Glutamatergic neuron (in vitro differentiated cells): ENCODE measurements around the gene ARID4B. TPM values are rescaled to one million over a fixed set of nuclear protein-coding genes. Genes with fewer than 3 reads are reported as not detected.

ENCODE experiments used
- DNase-seq: peaks from one replicate; pipeline ENCODE4 v3.0.0; 2022
- H3K27ac Mint-ChIP-seq: one replicate; pipeline ENCODE4 v1.8.0; 2020; ENCODE audit warnings: mild to moderate bottlenecking, mixed read lengths, inconsistent platforms; ENCODE audit not compliant: unreplicated experiment
- H3K27me3 Mint-ChIP-seq: one replicate; pipeline ENCODE4 v1.8.0; 2020; ENCODE audit warnings: mild to moderate bottlenecking, moderate library complexity, mixed read lengths, inconsistent platforms; ENCODE audit not compliant: unreplicated experiment
- H3K36me3 Mint-ChIP-seq: one replicate; pipeline ENCODE4 v1.8.0; 2020; ENCODE audit warnings: mild to moderate bottlenecking, mixed read lengths, inconsistent platforms; ENCODE audit not compliant: unreplicated experiment
- H3K4me1 Mint-ChIP-seq: one replicate; pipeline ENCODE4 v1.8.0; 2020; ENCODE audit warnings: mild to moderate bottlenecking, low read depth, mixed read lengths, inconsistent platforms; ENCODE audit not compliant: unreplicated experiment
- H3K4me3 Mint-ChIP-seq: one replicate; pipeline ENCODE4 v1.8.0; 2020; ENCODE audit warnings: mild to moderate bottlenecking, mixed read lengths, inconsistent platforms; ENCODE audit not compliant: unreplicated experiment
- H3K9me3 Mint-ChIP-seq: one replicate; pipeline ENCODE4 v1.8.0; 2020; ENCODE audit warnings: mild to moderate bottlenecking, moderate library complexity, mixed read lengths, inconsistent platforms; ENCODE audit not compliant: unreplicated experiment
- total RNA-seq: library from RNA; stranded (reverse); fragmentation: NEBNext Ultra II Directional; extraction: Animal tissue kit (Norgen Biotek cat#: 25700); gene quantifications from one replicate; pipeline ENCODE4 v1.2.1, GENCODE V29; 2021; ENCODE audit not compliant: unreplicated experiment
- TF ChIP-seq, protein P1 (sequence below): fragments of 200-600 bp; sonication (generic); IDR thresholded peaks from one replicate; pipeline ENCODE4 v1.5.0; 2021; ENCODE audit not compliant: partially characterized antibody, unreplicated experiment

The ARID4B gene
- total RNA-seq, 1 donor from 2014 or later: 65.9 TPM

GRCh38 chr1:235199441-235199840 lies 128.5 kb downstream of the ARID4B start:
- DNase-seq: no peak
- Mint-ChIP-seq H3K9me3 (no peaks in the 10 kb centered on the region), H3K4me1 (peaks cover 3% of the 10 kb centered on the region), H3K36me3 (no peaks in the 10 kb centered on the region), H3K27me3 (peaks cover 6% of the 10 kb centered on the region), H3K27ac (peak overlapping the region; percentile 57), H3K4me3 (no peak overlapping the region)
- TF ChIP-seq, protein P1, sequence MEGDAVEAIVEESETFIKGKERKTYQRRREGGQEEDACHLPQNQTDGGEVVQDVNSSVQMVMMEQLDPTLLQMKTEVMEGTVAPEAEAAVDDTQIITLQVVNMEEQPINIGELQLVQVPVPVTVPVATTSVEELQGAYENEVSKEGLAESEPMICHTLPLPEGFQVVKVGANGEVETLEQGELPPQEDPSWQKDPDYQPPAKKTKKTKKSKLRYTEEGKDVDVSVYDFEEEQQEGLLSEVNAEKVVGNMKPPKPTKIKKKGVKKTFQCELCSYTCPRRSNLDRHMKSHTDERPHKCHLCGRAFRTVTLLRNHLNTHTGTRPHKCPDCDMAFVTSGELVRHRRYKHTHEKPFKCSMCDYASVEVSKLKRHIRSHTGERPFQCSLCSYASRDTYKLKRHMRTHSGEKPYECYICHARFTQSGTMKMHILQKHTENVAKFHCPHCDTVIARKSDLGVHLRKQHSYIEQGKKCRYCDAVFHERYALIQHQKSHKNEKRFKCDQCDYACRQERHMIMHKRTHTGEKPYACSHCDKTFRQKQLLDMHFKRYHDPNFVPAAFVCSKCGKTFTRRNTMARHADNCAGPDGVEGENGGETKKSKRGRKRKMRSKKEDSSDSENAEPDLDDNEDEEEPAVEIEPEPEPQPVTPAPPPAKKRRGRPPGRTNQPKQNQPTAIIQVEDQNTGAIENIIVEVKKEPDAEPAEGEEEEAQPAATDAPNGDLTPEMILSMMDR: no peak

DNA sequence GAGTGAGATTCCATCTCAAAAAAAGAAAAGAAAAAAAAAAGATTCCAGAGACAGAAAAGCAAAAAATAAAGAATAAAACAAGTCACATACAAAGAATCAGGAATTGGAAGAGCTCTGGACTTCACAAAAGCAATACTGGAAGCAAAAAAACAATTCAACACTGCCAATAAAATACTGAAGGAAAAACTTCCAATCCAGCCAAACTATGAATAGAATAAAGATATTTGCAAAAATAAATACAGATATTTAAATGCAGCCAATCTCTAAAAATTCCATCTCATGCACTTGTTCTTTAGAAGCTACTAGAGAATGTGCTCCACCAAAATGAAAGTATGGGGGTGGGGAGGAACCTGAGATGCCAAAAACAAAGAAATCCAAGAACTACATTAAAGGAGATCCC lies 137.5 kb downstream of the ARID4B start:
- peaks cover 8% of the 10 kb centered on the region for H3K4me1 Mint-ChIP-seq
- TF ChIP-seq, protein P1: no peak
- H3K4me3 Mint-ChIP-seq: no peak overlapping the region
- no peak for DNase-seq
- no peak overlapping the region for H3K27ac Mint-ChIP-seq
- no peaks in the 10 kb centered on the region for H3K36me3 Mint-ChIP-seq
- no peaks in the 10 kb centered on the region for H3K27me3 Mint-ChIP-seq
- H3K9me3 Mint-ChIP-seq: peaks cover 3% of the 10 kb centered on the region

- Mint-ChIP-seq H3K9me3 (peaks cover 6% of the 10 kb centered on the region), H3K4me1 (peaks cover 12% of the 10 kb centered on the region), H3K36me3 (no peaks in the 10 kb centered on the region), H3K27ac (no peak overlapping the region), H3K4me3 (no peak overlapping the region), H3K27me3 (no peaks in the 10 kb centered on the region)
- DNase-seq: no peak
- TF ChIP-seq, protein P1: no peak
These were observed 140.7 kb downstream of the ARID4B start for GRCh38 chr1:235187316-235187715.

DNA sequence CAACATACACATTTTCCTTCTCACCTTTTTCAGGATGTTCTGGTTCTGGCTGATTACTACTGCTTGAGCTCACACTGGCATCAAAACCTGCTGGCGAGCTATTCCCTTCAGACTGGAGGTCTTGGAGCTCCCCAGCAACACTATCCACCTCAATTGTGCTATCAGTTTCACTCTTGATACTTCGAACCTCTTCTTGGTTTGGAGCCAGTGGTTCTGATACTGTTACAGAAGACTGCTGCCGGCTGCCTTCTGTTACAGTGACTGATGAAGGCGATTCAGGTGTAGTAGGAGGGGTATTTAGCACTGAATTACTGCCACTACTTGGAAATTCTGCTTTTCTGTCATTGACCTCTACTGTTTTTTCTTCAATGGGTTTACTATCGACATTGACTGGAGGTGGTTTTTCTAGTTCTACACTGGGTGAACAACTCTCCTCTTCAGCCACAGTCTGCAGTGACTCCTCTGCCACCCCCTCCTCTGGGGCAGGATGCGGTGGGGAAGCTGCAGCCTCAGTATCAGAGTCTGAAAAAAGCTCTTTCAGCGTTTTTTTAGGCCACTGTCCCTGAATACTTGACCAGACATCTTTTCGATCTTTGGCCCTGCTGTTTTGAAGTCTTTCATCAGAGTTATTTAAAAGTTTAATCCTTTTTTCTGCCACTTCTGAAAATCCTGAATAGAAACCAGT lies 146.3 kb downstream of the ARID4B start:
- no peak overlapping the region for H3K27ac Mint-ChIP-seq
- peaks cover 8% of the 10 kb centered on the region for H3K4me1 Mint-ChIP-seq
- no peaks in the 10 kb centered on the region for H3K27me3 Mint-ChIP-seq
- TF ChIP-seq, protein P1: no peak
- H3K36me3 Mint-ChIP-seq: no peaks in the 10 kb centered on the region
- no peak overlapping the region for H3K4me3 Mint-ChIP-seq
- no peak for DNase-seq
- peaks cover 5% of the 10 kb centered on the region for H3K9me3 Mint-ChIP-seq

DNA sequence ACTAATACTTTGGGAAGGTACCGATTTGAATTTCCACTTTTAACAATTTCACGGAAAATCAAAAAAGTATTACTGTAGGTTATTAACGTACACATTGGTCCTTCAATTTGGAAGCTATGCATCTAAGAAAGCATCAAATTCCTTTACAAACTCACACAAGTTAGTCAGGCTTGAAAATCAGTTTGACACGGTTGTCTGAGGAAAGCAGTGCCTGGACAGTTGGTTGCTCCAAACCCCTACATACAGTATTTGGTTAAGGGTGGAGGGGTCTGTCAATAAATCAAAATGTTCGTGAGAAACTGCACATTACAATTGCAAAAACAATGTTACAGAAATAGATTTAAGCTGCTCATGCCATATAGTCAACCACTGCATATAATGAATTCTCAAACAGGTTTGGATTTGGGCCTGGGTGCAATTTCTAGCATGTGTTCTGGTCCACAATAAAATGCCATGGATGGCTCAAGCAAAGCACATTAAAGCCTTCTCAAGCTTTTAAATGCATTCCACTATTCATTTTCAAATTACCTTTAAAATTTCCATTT lies 147.0 kb downstream of the ARID4B start:
- no peak for DNase-seq
- Mint-ChIP-seq H3K4me1 (peaks cover 7% of the 10 kb centered on the region), H3K36me3 (no peaks in the 10 kb centered on the region), H3K27ac (no peak overlapping the region), H3K27me3 (no peaks in the 10 kb centered on the region), H3K4me3 (no peak overlapping the region), H3K9me3 (peaks cover 3% of the 10 kb centered on the region)
- TF ChIP-seq, protein P1: no peak
